Psoas muscle (tissue), 8 donors: Measurements from ENCODE around the gene KAT8. TPM values are rescaled to one million over a fixed set of nuclear protein-coding genes. Genes with fewer than 3 reads are reported as not detected.

Experiments
- ATAC-seq, 4 donors: fragments of 200-7000 bp; cut with Tn5 transposase; one replicate each; pipeline ENCODE4 v1.9.1; 2020; ENCODE audit warnings: moderate library complexity in 3 of 4, mild to moderate bottlenecking in 2 of 4
- DNase-seq, 2 donors: peaks; one replicate each; pipeline ENCODE4 v3.0.0-alpha.2; 2020
- H3K27ac ChIP-seq: fragments of 200-600 bp; one replicate; pipeline ENCODE4 v1.8.0; 2022
- H3K27me3 ChIP-seq, 3 donors: fragments of 200-600 bp in 1 of 3; one replicate each; pipeline versions ENCODE4 v1.6.1 to v1.8.0; 2013 to 2022; ENCODE audit warnings: low read length in 2 of 3, mild to moderate bottlenecking in 2 of 3, moderate library complexity in 1 of 3; ENCODE audit not compliant: insufficient read depth in 3 of 3
- H3K36me3 ChIP-seq, 2 donors: fragments of 200-600 bp in 1 of 2; one replicate each; pipeline versions ENCODE4 v1.6.1 to v1.8.0; 2013 to 2022; ENCODE audit warnings: low read depth in 1 of 2, mild to moderate bottlenecking in 1 of 2, moderate library complexity in 1 of 2; ENCODE audit not compliant: insufficient read depth in 1 of 2
- H3K4me1 ChIP-seq: fragments of 200-600 bp; one replicate; pipeline ENCODE4 v1.8.0; 2022
- H3K4me3 ChIP-seq: fragments of 200-600 bp; one replicate; pipeline ENCODE4 v1.8.0; 2022; ENCODE audit warnings: mild to moderate bottlenecking
- H3K9me3 ChIP-seq: fragments of 200-600 bp; one replicate; pipeline ENCODE4 v1.8.0; 2022
- CTCF ChIP-seq: fragments of 200-600 bp; IDR thresholded peaks from one replicate; pipeline ENCODE4 v1.8.0; 2022; ENCODE audit warnings: antibody characterized with exemption
- WGBS, 3 donors: extraction: QIAGEN DNeasy Blood & Tissue Kit; methylation state at CpG; one replicate each; pipeline versions ENCODE4 v1.1.6 to v1.1.7; 2013; 5-methylcytosine and 5-hydroxymethylcytosine counted together
- intact Hi-C, 2 donors: fragments of 100-400 bp; cut with DNase I; formaldehyde crosslinking; loops; one replicate each; pipeline versions ENCODE4 v1.11.0 to v1.14.2; 2022
- polyA plus RNA-seq, 3 donors: library from polyadenylated mRNA; stranded (reverse); fragments of 200-250 nt; gene quantifications; one replicate each; pipeline ENCODE4 v1.2.3, GENCODE V29; 2013
- total RNA-seq, 4 donors: library from RNA; stranded (reverse); fragmentation: NEBNext Ultra II Directional in 2 of 4; extraction: Animal tissue kit (Norgen Biotek cat#: 25700) in 2 of 4; gene quantifications; one replicate each; pipeline versions ENCODE4 v1.2.1 to v1.2.4, GENCODE V29; 2021 to 2023
- donor health status: healthy with polysubstance abuse.
- donor health status: DM: no; HTN: no; CAD: no; lungs with moderate emphysema.
- donor health status: Bipolar disorder and iron deficiency.
- donor health status: healthy.
- donor health status: DM: yes; HTN: yes; CAD: no.
- donor health status: DM: no; HTN: no; CAD: no.
- donor health status: DM: no; HTN: no; CAD: no.
- donor health status: DM: yes; HTN: yes; CAD: no.

KAT8 gene
- total and polyA plus RNA-seq, 7 donors: 36.1 to 75.4 (median 52.7) TPM

DNA sequence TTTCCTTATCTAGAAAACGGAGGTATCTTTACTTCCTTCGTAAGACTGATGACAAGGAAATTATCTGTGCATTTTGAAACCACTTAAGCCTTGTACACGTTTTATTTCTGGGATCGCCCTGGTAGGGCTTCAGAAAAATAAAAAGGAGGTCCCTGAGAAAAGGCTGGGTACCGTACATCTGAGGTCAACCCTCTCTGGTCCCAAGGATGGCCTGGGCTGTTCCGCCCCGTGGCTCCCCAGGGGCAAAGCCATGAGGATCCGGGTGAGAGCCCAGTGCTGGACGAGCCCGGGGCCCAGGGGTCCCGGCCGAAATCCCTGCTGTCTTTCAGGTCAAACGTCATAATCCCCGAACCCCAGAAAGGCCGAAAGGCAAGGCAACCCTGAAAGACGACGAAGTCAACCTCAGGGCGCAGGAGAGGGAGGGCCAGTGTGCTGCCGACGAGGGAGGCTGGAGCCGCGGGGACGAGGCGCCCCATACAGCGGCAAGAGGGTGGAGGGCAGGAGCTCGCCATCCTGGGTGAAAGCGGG lies 61.8 kb downstream of the KAT8 start:
- intact Hi-C loops: no loop called here

DNA sequence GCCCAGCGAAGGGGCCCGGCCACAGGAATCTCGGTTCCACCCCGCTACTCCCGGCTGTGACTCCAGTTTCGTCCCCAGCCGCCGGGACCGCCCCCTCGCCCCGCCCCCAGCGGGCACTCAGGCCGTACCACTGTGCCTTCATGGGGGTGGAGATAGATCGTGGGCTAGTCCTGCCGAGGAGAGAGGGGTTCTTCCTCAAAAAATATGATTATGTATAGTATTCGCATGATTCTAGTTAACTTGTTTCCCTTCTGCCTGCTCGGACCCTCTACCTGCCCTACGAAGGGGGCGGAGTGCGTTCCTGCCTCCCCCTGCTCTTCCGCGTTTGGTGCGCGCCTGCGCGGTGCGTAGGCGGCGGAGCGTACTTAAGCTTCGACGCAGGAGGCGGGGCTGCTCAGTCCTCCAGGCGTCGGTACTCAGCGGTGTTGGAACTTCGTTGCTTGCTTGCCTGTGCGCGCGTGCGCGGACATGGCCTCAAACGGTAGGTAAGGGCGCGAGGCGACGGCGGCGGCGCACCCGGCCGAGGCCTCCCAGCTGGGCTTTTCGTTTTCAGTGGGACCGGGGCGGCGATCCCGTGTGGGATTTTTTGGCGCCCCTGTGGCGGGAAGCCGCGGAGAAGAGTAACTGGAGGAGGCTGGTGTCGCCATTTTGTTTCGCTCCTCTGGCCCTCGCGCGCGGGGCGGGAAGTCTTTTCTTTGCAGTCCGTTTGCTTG lies 62.4 kb downstream of the KAT8 start, which contains the start of gene FUS:
Gene FUS (plus strand): TSS at position 393 of the 713 bp plus-strand sequence. CDS start 76 bp downstream, at position 469.
- WGBS, 3 donors: 0% methylated on average over 69 of the region's 69 CpGs
- Histone ChIP-seq H3K27me3 (no peaks in the 10 kb centered on the region), H3K4me3 (peak within 1 kb of the TSS; percentile 95), H3K4me1 (peaks cover 34% of the 10 kb centered on the region), H3K36me3 (peaks cover 9 to 26% of the 10 kb centered on the region in 2 donors), H3K27ac (peak within 1 kb of the TSS; percentile 99), H3K9me3 (no peaks in the 10 kb centered on the region)
- peak; percentile 88 to 96 for DNase-seq
- intact Hi-C loops: loop anchor here (2.0 to 5.0 kb wide), 2 partner anchors 33 to 37 kb away; partner anchors contain the start of gene PYDC1 (in 1 of the 2)
- peak; percentile 81 to 88 (median 85) for ATAC-seq
- TF ChIP-seq CTCF: no peak

More for the DNA sequence above, 61.8 kb downstream of the KAT8 start:
- 4 to 5% (median 4%) methylated on average over 27 of the region's 27 CpGs for WGBS, 3 donors
- Histone ChIP-seq H3K9me3 (no peaks in the 10 kb centered on the region), H3K27ac (peak overlapping the region; percentile 99), H3K36me3 (peaks cover 7 to 20% of the 10 kb centered on the region in 2 donors), H3K4me3 (peak overlapping the region; percentile 95), H3K27me3 (no peaks in the 10 kb centered on the region), H3K4me1 (peaks cover 34% of the 10 kb centered on the region)
- TF ChIP-seq CTCF: no peak
- peak in 1 of 2 donors; percentile 60 for DNase-seq
- peak; percentile 4 to 10 (median 7) for ATAC-seq

Other genes with a start within 250 kb of the KAT8 start
- gene BCL7C, start 223.6 kb upstream of the KAT8 start, total RNA-seq: 10 to 100 TPM; 13.9 to 18.1 (median 15.1) TPM
- 10 to 100 TPM; 18.9 to 40.9 (median 30.2) TPM for gene BCL7C, start 223.6 kb upstream of the KAT8 start, polyA plus RNA-seq
- 10 to 100 TPM in 1 of 4 donors, 1 to 10 TPM in 3; 8.5 to 16.6 (median 9.4) TPM for gene CTF1, start 221.1 kb upstream of the KAT8 start, total RNA-seq
- gene CTF1, start 221.1 kb upstream of the KAT8 start, polyA plus RNA-seq: 1 to 10 TPM; 4.9 to 5.5 (median 5.2) TPM
- gene FBXL19, start 194.1 kb upstream of the KAT8 start, total RNA-seq: 1 to 10 TPM; 3.4 to 4.2 (median 4.1) TPM
- gene FBXL19, start 194.1 kb upstream of the KAT8 start, polyA plus RNA-seq: 1 to 10 TPM; 2.8 to 5.4 (median 2.8) TPM
- 1 to 10 TPM; 3.6 to 5.8 (median 5.5) TPM for gene ORAI3, start 168.6 kb upstream of the KAT8 start, total RNA-seq
- gene ORAI3, start 168.6 kb upstream of the KAT8 start, polyA plus RNA-seq: 1 to 10 TPM; 3.5 to 6.0 (median 4.0) TPM
- gene SETD1A, start 159.9 kb upstream of the KAT8 start, total RNA-seq: 10 to 100 TPM; 13.3 to 19.0 (median 16.2) TPM
- 10 to 100 TPM in 1 of 3 donors, 1 to 10 TPM in 2; 7.9 to 15.9 (median 9.4) TPM for gene SETD1A, start 159.9 kb upstream of the KAT8 start, polyA plus RNA-seq
- gene HSD3B7, start 132.5 kb upstream of the KAT8 start, total RNA-seq: 10 to 100 TPM in 1 of 4 donors, 1 to 10 TPM in 3; 3.2 to 12.8 (median 5.4) TPM
- gene HSD3B7, start 132.5 kb upstream of the KAT8 start, polyA plus RNA-seq: 1 to 10 TPM; 3.5 to 4.9 (median 4.1) TPM
- under 1 TPM in 3 of 4 donors, not detected in 1; 0.11 to 0.64 (median 0.26) TPM for gene STX1B, start 107.0 kb upstream of the KAT8 start, total RNA-seq
- under 1 TPM; 0.04 to 0.14 (median 0.05) TPM for gene STX1B, start 107.0 kb upstream of the KAT8 start, polyA plus RNA-seq
- gene STX4, start 84.1 kb upstream of the KAT8 start, total RNA-seq: 10 to 100 TPM; 47.6 to 57.8 (median 51.6) TPM
- 100 to 1,000 TPM in 1 of 3 donors, 10 to 100 TPM in 2; 61.8 to 123 (median 83.3) TPM for gene STX4, start 84.1 kb upstream of the KAT8 start, polyA plus RNA-seq
- 1 to 10 TPM; 5.3 to 7.5 (median 5.8) TPM for gene ZNF668, start 43.4 kb upstream of the KAT8 start, total RNA-seq
- 10 to 100 TPM in 2 of 3 donors, 1 to 10 TPM in 1; 7.2 to 12.3 (median 10.9) TPM for gene ZNF668, start 43.4 kb upstream of the KAT8 start, polyA plus RNA-seq
- gene ZNF646, start 43.2 kb upstream of the KAT8 start, total RNA-seq: 10 to 100 TPM in 2 of 4 donors, 1 to 10 TPM in 2; 8.4 to 22.6 (median 12.3) TPM
- gene ZNF646, start 43.2 kb upstream of the KAT8 start, polyA plus RNA-seq: 10 to 100 TPM in 1 of 3 donors, 1 to 10 TPM in 2; 4.0 to 20.8 (median 5.9) TPM
- gene PRSS53, start 28.7 kb upstream of the KAT8 start, total RNA-seq: under 1 TPM; 0.32 to 0.90 (median 0.48) TPM
- gene PRSS53, start 28.7 kb upstream of the KAT8 start, polyA plus RNA-seq: under 1 TPM; 0.17 to 0.56 (median 0.31) TPM
- gene VKORC1, start 22.9 kb upstream of the KAT8 start, total RNA-seq: 10 to 100 TPM; 13.3 to 17.8 (median 16.5) TPM
- gene VKORC1, start 22.9 kb upstream of the KAT8 start, polyA plus RNA-seq: 10 to 100 TPM; 28.6 to 57.0 (median 48.3) TPM
- 10 to 100 TPM; 36.7 to 72.8 (median 55.4) TPM for gene BCKDK, start 9.3 kb upstream of the KAT8 start, total RNA-seq
- 10 to 100 TPM; 46.6 to 58.6 (median 47.3) TPM for gene BCKDK, start 9.3 kb upstream of the KAT8 start, polyA plus RNA-seq
- gene PRSS8, start 18.1 kb downstream of the KAT8 start, total RNA-seq: not detected
- under 1 TPM in 2 of 3 donors, not detected in 1; 0.07 to 0.22 TPM for gene PRSS8, start 18.1 kb downstream of the KAT8 start, polyA plus RNA-seq
- gene PRSS36, start 32.4 kb downstream of the KAT8 start, total RNA-seq: 1 to 10 TPM in 1 of 4 donors, under 1 TPM in 3; 0.47 to 1.1 (median 0.67) TPM
- 1 to 10 TPM in 2 of 3 donors, under 1 TPM in 1; 0.24 to 1.7 (median 1.3) TPM for gene PRSS36, start 32.4 kb downstream of the KAT8 start, polyA plus RNA-seq
- 100 to 1,000 TPM; 133 to 246 (median 160) TPM for gene FUS, start 62.5 kb downstream of the KAT8 start, total RNA-seq
- gene FUS, start 62.5 kb downstream of the KAT8 start, polyA plus RNA-seq: 100 to 1,000 TPM; 117 to 185 (median 159) TPM
- gene PYCARD, start 85.1 kb downstream of the KAT8 start, total RNA-seq: 1 to 10 TPM; 2.6 to 3.2 (median 3.0) TPM
- 1 to 10 TPM; 2.1 to 4.9 (median 3.4) TPM for gene PYCARD, start 85.1 kb downstream of the KAT8 start, polyA plus RNA-seq
- 100 to 1,000 TPM; 155 to 236 (median 229) TPM for gene TRIM72, start 96.5 kb downstream of the KAT8 start, total RNA-seq
- 100 to 1,000 TPM in 1 of 3 donors, 10 to 100 TPM in 2; 62.9 to 132 (median 64.8) TPM for gene TRIM72, start 96.5 kb downstream of the KAT8 start, polyA plus RNA-seq
- gene PYDC1, start 99.5 kb downstream of the KAT8 start, total RNA-seq: not detected
- not detected for gene PYDC1, start 99.5 kb downstream of the KAT8 start, polyA plus RNA-seq
- gene ITGAM, start 142.3 kb downstream of the KAT8 start, total RNA-seq: 1 to 10 TPM; 3.2 to 5.9 (median 3.9) TPM
- gene ITGAM, start 142.3 kb downstream of the KAT8 start, polyA plus RNA-seq: 1 to 10 TPM in 2 of 3 donors, under 1 TPM in 1; 0.52 to 2.5 (median 1.4) TPM
- 1 to 10 TPM; 1.7 to 2.6 (median 2.1) TPM for gene ITGAX, start 237.5 kb downstream of the KAT8 start, total RNA-seq
- gene ITGAX, start 237.5 kb downstream of the KAT8 start, polyA plus RNA-seq: under 1 TPM; 0.34 to 0.70 (median 0.39) TPM